ENCODE results near the gene RNF222.

RNF222 gene, protein sequence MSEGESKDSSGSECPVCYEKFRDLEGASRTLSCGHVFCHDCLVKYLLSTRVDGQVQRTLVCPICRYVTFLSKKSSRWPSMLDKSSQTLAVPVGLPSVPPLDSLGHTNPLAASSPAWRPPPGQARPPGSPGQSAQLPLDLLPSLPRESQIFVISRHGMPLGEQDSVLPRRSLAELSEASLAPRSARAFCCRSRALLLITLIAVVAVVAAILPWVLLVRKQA

GRCh38 chr17:8397636-8398035 is at the start of gene RNF222:
Gene RNF222 (minus strand): TSS chr17:8397827. CDS start chr17:8393461, 4,366 bp downstream.
- Histone ChIP-seq H3K4me1 (ENCODE audit: control insufficient read depth, insufficient read depth, low read length) (no peaks in the 10 kb centered on the region), H3K27ac (ENCODE audit: low read depth, low read length) (no peak within 1 kb of the TSS), H3K9ac (ENCODE audit: low read length) (no peak within 1 kb of the TSS), H3K36me3 (ENCODE audit: control insufficient read depth, insufficient read depth, low read length) (no peaks in the 10 kb centered on the region), H3K4me3 (ENCODE audit: low read length) (no peak within 1 kb of the TSS), H3K27me3 (ENCODE audit: control insufficient read depth, insufficient read depth, low read length) (peaks cover 8% of the 10 kb centered on the region)

- Histone ChIP-seq H3K4me3 (ENCODE audit: low read length) (no peak overlapping the region), H3K27me3 (ENCODE audit: control insufficient read depth, insufficient read depth, low read length) (no peaks in the 10 kb centered on the region), H3K9ac (ENCODE audit: low read length) (no peak overlapping the region), H3K36me3 (ENCODE audit: control insufficient read depth, insufficient read depth, low read length) (peaks cover 17% of the 10 kb centered on the region), H3K4me1 (ENCODE audit: control insufficient read depth, insufficient read depth, low read length) (no peaks in the 10 kb centered on the region), H3K27ac (ENCODE audit: low read depth, low read length) (no peak overlapping the region)
Measured at GRCh38 chr17:8445536-8445935, 47.9 kb upstream of the RNF222 start.

GRCh38 chr17:8444494-8444893 is 46.9 kb upstream of the RNF222 start:
- Histone ChIP-seq H3K4me1 (ENCODE audit: control insufficient read depth, insufficient read depth, low read length) (no peaks in the 10 kb centered on the region), H3K9ac (ENCODE audit: low read length) (no peak overlapping the region), H3K27me3 (ENCODE audit: control insufficient read depth, insufficient read depth, low read length) (no peaks in the 10 kb centered on the region), H3K36me3 (ENCODE audit: control insufficient read depth, insufficient read depth, low read length) (peaks cover 17% of the 10 kb centered on the region), H3K27ac (ENCODE audit: low read depth, low read length) (no peak overlapping the region), H3K4me3 (ENCODE audit: low read length) (no peak overlapping the region)

- Histone ChIP-seq H3K4me3 (ENCODE audit: low read length) (no peak overlapping the region), H3K27ac (ENCODE audit: low read depth, low read length) (no peak overlapping the region), H3K9ac (ENCODE audit: low read length) (no peak overlapping the region), H3K4me1 (ENCODE audit: control insufficient read depth, insufficient read depth, low read length) (no peaks in the 10 kb centered on the region), H3K27me3 (ENCODE audit: control insufficient read depth, insufficient read depth, low read length) (no peaks in the 10 kb centered on the region), H3K36me3 (ENCODE audit: control insufficient read depth, insufficient read depth, low read length) (peaks cover 16% of the 10 kb centered on the region)
Measured at GRCh38 chr17:8443756-8444155, 46.1 kb upstream of the RNF222 start.

GRCh38 chr17:8442310-8442709 is 44.7 kb upstream of the RNF222 start:
- no peak overlapping the region for H3K9ac ChIP-seq (ENCODE audit: low read length)
- H3K27me3 ChIP-seq (ENCODE audit: control insufficient read depth, insufficient read depth, low read length): no peaks in the 10 kb centered on the region
- peaks cover 10% of the 10 kb centered on the region for H3K36me3 ChIP-seq (ENCODE audit: control insufficient read depth, insufficient read depth, low read length)
- no peak overlapping the region for H3K27ac ChIP-seq (ENCODE audit: low read depth, low read length)
- H3K4me3 ChIP-seq (ENCODE audit: low read length): no peak overlapping the region
- peaks cover 3% of the 10 kb centered on the region for H3K4me1 ChIP-seq (ENCODE audit: control insufficient read depth, insufficient read depth, low read length)

- no peaks in the 10 kb centered on the region for H3K27me3 ChIP-seq (ENCODE audit: control insufficient read depth, insufficient read depth, low read length)
- no peak overlapping the region for H3K4me3 ChIP-seq (ENCODE audit: low read length)
- peaks cover 6% of the 10 kb centered on the region for H3K36me3 ChIP-seq (ENCODE audit: control insufficient read depth, insufficient read depth, low read length)
- H3K9ac ChIP-seq (ENCODE audit: low read length): no peak overlapping the region
- H3K27ac ChIP-seq (ENCODE audit: low read depth, low read length): no peak overlapping the region
- H3K4me1 ChIP-seq (ENCODE audit: control insufficient read depth, insufficient read depth, low read length): peaks cover 5% of the 10 kb centered on the region
Measured at GRCh38 chr17:8441690-8442089, 44.1 kb upstream of the RNF222 start.

- H3K36me3 ChIP-seq (ENCODE audit: control insufficient read depth, insufficient read depth, low read length): peaks cover 3% of the 10 kb centered on the region
- peaks cover 9% of the 10 kb centered on the region for H3K4me1 ChIP-seq (ENCODE audit: control insufficient read depth, insufficient read depth, low read length)
- H3K27me3 ChIP-seq (ENCODE audit: control insufficient read depth, insufficient read depth, low read length): no peaks in the 10 kb centered on the region
- H3K27ac ChIP-seq (ENCODE audit: low read depth, low read length): no peak overlapping the region
- H3K9ac ChIP-seq (ENCODE audit: low read length): no peak overlapping the region
- no peak overlapping the region for H3K4me3 ChIP-seq (ENCODE audit: low read length)
Measured at GRCh38 chr17:8439681-8440080, 42.1 kb upstream of the RNF222 start.

DNA sequence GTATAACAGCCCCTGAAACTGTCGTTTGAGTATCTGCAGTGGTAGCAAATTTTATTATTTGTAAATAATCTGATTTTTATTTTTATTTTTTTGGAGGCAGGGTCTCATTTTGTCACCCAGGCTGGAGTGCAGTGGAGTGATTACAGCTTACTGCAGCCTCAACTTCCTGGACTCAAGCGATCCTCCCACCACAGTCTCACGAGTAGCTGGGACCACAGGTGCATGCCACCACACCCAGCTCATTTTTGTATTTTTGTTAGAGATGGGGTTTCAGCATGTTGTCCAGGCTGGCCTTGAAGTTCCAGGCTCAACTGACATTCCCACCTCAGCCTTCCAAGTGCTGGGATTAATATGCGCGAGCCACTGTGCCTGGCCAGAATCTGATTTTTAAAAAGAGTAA is 40.8 kb upstream of the RNF222 start:
- no peaks in the 10 kb centered on the region for H3K27me3 ChIP-seq (ENCODE audit: control insufficient read depth, insufficient read depth, low read length)
- H3K36me3 ChIP-seq (ENCODE audit: control insufficient read depth, insufficient read depth, low read length): no peaks in the 10 kb centered on the region
- H3K4me3 ChIP-seq (ENCODE audit: low read length): no peak overlapping the region
- no peak overlapping the region for H3K9ac ChIP-seq (ENCODE audit: low read length)
- peaks cover 9% of the 10 kb centered on the region for H3K4me1 ChIP-seq (ENCODE audit: control insufficient read depth, insufficient read depth, low read length)
- no peak overlapping the region for H3K27ac ChIP-seq (ENCODE audit: low read depth, low read length)

GRCh38 chr17:8436844-8437171 is 39.2 kb upstream of the RNF222 start:
- Histone ChIP-seq H3K27me3 (ENCODE audit: control insufficient read depth, insufficient read depth, low read length) (no peaks in the 10 kb centered on the region), H3K4me3 (ENCODE audit: low read length) (peak overlapping the region; percentile 89), H3K9ac (ENCODE audit: low read length) (peak overlapping the region; percentile 91), H3K4me1 (ENCODE audit: control insufficient read depth, insufficient read depth, low read length) (peaks cover 9% of the 10 kb centered on the region), H3K27ac (ENCODE audit: low read depth, low read length) (peak overlapping the region; percentile 97), H3K36me3 (ENCODE audit: control insufficient read depth, insufficient read depth, low read length) (no peaks in the 10 kb centered on the region)

DNA sequence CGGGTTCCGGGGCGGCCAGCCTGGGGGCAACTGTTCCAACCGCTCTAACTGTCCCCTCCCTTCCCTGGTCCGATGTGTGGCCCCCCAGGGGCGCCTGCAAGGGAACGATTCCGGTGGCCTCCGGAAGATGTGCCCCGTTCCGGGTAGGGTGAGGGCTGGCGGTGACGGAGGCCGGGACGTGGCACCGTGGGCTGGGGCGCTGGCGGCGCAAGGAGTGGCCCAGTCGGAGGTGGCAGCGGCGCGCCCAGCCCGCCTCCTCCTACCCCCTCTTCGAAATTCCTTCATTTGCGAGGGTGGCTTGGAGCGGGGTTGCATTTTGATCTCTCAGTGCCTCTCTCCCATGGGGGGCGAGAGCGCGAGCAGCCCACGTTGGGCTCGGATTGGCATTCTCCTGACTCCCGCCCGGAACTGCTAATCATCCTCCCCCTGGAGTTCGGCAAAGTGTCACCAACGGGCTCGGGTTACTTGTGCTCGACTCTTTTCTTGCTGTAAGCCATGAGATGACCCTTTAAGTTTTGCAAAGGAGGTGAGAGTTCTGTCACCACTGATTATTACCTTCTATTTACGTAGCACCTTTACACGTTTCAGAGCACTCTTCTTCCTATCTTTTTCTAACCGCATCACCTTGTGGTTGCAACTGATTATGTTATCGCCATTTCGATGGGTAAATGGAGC is 38.7 kb upstream of the RNF222 start:
- peaks cover 9% of the 10 kb centered on the region for H3K4me1 ChIP-seq (ENCODE audit: control insufficient read depth, insufficient read depth, low read length)
- H3K27ac ChIP-seq (ENCODE audit: low read depth, low read length): peak overlapping the region; percentile 97
- H3K27me3 ChIP-seq (ENCODE audit: control insufficient read depth, insufficient read depth, low read length): no peaks in the 10 kb centered on the region
- peak overlapping the region; percentile 89 for H3K4me3 ChIP-seq (ENCODE audit: low read length)
- no peaks in the 10 kb centered on the region for H3K36me3 ChIP-seq (ENCODE audit: control insufficient read depth, insufficient read depth, low read length)
- H3K9ac ChIP-seq (ENCODE audit: low read length): peak overlapping the region; percentile 91

- H3K27ac ChIP-seq (ENCODE audit: low read depth, low read length): peak within 1 kb of the TSS; percentile 97
- peak within 1 kb of the TSS; percentile 89 for H3K4me3 ChIP-seq (ENCODE audit: low read length)
- no peaks in the 10 kb centered on the region for H3K27me3 ChIP-seq (ENCODE audit: control insufficient read depth, insufficient read depth, low read length)
- H3K4me1 ChIP-seq (ENCODE audit: control insufficient read depth, insufficient read depth, low read length): peaks cover 9% of the 10 kb centered on the region
- H3K9ac ChIP-seq (ENCODE audit: low read length): peak within 1 kb of the TSS; percentile 94
- H3K36me3 ChIP-seq (ENCODE audit: control insufficient read depth, insufficient read depth, low read length): no peaks in the 10 kb centered on the region
Measured at GRCh38 chr17:8435245-8436168, 37.9 kb upstream of the RNF222 start, which contains the start of gene NDEL1. Gene NDEL1 (plus strand): TSS chr17:8435884. CDS start chr17:8444272, 8,388 bp downstream.

DNA sequence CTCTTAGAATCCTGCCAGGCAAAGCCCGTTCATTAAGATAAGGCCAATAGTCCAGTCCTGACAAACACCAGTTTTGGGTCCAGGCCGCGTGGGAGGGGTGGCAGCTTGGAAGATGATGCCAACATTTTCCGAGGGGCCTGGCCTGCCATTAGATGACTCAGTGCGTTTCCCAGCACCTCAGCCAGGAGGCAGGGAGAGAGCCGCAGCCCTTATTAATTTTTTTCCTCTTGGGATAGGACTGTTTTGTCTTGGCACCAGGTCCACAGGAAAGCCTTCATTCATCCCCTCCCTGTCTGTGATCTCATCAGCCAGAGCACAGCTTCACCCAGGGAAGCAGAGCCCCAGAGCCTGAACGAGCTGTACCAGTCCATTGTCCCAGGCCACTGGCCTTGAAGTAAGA is 33.3 kb upstream of the RNF222 start:
- no peak overlapping the region for H3K27ac ChIP-seq (ENCODE audit: low read depth, low read length)
- no peak overlapping the region for H3K4me3 ChIP-seq (ENCODE audit: low read length)
- H3K9ac ChIP-seq (ENCODE audit: low read length): no peak overlapping the region
- H3K36me3 ChIP-seq (ENCODE audit: control insufficient read depth, insufficient read depth, low read length): no peaks in the 10 kb centered on the region
- H3K27me3 ChIP-seq (ENCODE audit: control insufficient read depth, insufficient read depth, low read length): no peaks in the 10 kb centered on the region
- peaks cover 4% of the 10 kb centered on the region for H3K4me1 ChIP-seq (ENCODE audit: control insufficient read depth, insufficient read depth, low read length)
